Fibroblast of skin of back (primary cell): ENCODE measurements around the gene SFXN3.

ENCODE experiments used
- DNase-seq: peaks from one replicate; pipeline ENCODE4 v3.0.0-alpha.2; 2013

SFXN3 gene

DNA sequence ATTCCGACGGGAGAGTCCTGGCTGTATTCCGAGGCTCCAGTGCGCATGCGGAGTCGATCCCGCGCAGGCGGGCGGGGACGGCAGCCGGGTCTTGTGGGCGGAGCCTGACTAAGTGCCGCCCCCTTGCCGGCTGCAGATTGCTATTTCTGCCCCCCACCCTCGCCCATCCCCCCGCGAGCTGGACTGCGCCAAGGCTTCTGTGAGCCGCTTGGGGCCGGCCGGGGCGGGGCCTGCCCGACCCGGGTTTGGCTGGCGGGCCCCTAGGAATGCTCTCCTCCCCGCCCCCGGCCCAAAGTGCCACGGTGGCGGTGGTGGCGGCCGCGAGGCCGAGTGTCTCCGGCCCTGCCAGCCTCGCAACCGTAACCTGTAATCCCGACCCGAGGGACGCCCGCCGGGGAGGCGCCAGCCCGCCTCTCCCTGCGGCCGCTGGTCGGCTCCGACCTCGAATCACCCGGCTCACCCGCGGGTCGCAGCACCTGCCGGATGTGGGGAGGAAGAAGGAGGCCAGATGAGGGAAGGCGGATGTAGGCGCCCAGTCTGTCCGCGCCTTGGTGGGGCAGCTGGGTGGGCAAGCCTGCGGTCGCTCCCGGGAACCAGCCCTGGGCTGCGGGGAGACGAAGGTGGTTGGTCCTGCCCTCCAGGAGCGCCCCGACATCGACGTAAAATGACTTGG lies 30.1 kb downstream of the SFXN3 start:
- peak; percentile 93 for DNase-seq

DNA sequence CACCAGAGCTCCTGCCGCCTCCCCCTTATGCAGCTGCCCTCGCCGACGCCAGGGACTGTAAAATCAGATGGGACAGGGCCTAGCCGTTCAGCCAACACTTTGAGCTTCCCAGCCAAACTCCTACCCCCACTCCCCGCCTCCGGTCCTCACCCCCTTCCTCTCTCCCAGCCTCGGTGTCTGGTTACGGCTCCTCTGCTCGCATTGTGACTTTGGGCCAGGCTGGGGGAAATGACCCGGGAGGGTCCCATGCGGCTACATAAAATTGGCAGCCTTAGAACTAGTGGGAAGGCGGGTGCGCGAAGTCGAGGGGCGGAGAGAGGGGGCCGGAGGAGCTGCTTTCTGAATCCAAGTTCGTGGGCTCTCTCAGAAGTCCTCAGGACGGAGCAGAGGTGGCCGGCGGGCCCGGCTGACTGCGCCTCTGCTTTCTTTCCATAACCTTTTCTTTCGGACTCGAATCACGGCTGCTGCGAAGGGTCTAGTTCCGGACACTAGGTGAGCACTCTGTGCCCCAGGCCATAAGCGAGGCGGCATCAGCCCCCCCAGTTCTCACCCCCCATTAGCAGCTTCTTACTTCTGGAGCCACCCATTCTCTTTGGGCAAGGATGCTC lies 30.7 kb downstream of the SFXN3 start, which contains the start of gene KAZALD1:
KAZALD1 (plus strand) TSS at position 366 of the 608 bp plus-strand sequence. CDS start 604 bp downstream, outside the sequence.
- peak; percentile 76 for DNase-seq

DNA sequence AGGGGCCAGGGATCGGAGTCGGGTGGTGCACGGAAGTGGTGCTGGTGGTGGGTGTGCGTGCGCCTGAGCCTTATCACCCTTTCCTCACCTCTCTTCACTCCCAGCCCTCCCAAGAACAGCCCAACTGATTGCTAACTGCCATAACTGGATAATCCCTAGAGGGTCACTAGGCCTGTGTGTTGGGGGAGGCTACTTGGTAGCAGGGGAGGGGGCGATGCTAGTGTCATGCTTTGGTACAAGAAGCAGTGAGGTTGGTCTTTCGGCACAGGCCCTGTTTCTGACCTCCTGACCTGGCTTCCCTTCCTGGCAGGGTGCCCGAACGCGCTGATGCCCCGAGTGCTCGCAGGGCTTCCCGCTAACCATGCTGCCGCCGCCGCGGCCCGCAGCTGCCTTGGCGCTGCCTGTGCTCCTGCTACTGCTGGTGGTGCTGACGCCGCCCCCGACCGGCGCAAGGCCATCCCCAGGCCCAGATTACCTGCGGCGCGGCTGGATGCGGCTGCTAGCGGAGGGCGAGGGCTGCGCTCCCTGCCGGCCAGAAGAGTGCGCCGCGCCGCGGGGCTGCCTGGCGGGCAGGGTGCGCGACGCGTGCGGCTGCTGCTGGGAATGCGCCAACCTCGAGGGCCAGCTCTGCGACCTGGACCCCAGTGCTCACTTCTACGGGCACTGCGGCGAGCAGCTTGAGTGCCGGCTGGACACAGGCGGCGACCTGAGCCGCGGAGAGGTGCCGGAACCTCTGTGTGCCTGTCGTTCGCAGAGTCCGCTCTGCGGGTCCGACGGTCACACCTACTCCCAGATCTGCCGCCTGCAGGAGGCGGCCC lies 31.4 kb downstream of the SFXN3 start:
- peak; percentile 54 for DNase-seq

DNA sequence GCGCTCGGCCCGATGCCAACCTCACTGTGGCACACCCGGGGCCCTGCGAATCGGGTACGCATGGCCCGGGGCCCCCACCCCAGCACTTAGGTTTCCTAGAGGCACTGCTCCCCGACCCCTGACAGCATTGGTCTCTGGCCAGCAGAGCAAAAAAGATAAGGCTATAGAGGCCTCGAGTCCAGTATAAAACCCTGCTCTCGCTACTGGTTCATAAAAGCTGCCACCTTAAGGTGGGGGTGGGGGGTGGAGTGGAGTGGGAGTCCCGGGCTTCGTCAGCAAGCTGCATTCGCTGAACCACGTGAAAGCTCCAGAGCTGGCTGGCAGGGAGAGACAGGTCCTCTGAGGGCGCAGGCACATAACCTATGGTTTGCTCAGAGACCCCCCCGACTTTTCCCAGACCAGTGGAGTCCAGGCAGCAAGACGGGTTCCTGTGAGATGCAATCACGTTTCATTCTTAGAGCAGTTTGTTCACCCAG lies 32.1 kb downstream of the SFXN3 start:
- no peak for DNase-seq

DNA sequence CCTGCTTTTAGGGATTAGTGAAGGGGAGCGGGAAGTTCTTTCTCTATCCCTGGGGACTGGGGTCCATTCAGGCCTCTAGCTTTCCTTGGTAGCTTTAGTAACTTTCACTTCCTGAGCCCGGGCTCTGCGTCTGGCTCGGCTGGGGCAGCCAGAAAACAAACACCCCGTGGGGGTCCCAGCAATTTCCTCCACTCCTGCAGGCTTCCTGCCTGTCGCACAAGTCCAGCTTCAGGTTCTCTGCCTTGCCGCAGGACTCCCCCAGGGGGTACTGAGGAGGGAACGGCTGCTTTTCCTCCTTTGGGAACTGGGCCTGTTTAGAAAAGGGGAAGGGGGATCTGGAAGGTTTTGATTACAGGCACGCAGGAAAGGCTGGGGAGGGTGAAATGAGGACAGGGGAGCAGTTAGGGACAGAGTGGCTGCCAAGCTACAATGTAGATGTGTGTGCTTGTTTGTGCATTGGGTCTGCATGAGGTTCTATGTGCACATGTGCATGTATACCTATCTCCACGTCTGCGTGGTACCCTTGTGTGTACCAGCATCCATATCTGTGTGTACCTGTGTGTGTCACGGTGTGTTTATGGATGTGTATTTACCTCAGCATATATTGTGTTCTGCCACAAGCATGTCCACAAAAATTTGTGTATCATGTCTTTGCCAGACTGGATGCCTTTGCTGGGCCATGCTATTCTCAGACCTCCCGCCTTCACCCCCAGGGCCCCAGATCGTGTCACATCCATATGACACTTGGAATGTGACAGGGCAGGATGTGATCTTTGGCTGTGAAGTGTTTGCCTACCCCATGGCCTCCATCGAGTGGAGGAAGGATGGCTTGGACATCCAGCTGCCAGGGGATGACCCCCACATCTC lies 32.7 kb downstream of the SFXN3 start:
- DNase-seq, result no peak

DNA sequence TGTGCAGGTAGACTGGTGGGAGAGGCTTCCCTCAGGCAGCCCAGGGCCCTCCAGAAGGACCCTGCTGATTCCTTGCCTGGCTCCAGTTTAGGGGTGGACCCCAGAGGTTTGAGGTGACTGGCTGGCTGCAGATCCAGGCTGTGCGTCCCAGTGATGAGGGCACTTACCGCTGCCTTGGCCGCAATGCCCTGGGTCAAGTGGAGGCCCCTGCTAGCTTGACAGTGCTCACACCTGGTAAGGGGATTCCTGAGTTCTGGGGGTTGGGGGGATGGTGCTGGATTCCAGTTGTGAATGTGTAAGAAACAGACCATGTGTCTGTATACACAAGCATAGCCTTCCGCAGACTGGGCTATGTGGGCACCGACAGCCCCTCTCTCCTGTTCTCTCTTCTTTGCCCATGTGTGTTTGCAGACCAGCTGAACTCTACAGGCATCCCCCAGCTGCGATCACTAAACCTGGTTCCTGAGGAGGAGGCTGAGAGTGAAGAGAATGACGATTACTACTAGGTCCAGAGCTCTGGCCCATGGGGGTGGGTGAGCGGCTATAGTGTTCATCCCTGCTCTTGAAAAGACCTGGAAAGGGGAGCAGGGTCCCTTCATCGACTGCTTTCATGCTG lies 33.5 kb downstream of the SFXN3 start:
- no peak for DNase-seq

DNA sequence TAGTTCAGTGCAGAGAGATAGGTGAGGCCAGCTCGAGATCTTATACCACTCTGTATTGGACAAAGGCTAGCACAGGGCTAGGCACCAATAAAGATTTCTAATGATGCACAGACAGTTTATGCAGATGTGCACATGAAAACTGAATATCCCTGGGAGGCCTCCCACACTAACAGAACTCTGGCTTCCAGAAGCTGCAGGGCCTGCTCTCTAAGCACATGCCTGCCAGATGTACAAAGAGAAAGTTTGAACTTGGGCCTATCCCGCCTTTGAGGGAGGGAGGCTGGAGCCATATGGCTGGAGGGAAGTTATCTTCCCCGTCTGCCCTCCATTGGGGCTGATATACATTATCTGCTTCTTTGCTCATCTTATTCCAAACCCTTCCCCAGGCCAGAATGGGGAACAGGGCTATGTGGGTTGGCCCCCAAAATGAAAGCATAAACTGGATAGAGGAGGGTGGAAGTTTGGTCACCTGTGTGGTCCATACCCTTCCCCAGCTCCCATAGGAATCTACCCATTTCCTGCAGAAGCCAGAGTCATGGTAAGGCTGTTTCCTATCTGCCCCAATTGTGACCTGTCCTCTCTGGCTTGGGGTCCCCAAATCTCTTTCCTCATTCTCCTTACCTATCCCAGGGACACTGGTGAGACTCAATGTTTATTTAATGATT lies 34.6 kb downstream of the SFXN3 start:
- no peak for DNase-seq

DNA sequence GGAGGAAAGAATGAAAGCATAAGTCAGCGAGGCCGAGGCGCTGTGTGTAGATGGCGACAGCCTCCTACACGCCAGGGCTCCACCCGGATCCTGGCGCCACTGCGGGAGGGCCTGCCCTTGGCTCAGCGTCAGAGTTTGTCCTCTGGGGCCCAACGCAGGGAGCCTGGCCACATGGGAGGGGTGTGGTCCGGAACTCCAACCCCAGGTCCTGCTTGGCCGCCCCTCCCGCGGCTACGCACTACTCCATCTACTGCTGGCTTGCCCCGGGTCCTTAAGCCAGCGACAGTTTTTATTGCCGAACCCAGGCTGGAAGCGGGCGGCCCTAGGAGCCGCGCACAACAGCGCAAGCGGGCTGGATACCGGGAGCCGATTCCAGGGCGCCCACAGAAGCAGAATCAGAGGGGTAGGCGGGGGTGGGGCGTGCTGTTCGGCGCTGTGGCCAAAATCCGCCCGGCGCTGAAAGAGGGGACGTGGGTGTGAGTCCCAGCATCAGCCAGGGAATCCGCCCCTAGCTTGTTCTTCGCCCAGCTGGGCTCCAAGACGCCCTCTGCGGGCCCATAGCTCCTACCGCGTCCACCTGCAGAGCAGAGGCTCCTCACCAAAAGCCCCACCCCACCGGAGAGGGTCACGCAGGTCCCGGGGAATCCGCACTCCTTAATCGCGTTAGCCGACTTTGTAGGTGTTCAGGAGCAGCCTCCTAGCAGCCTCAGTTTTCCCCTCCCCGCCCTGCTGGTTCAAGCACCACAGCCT lies 35.3 kb downstream of the SFXN3 start:
- DNase-seq, result peak; percentile 73

DNA sequence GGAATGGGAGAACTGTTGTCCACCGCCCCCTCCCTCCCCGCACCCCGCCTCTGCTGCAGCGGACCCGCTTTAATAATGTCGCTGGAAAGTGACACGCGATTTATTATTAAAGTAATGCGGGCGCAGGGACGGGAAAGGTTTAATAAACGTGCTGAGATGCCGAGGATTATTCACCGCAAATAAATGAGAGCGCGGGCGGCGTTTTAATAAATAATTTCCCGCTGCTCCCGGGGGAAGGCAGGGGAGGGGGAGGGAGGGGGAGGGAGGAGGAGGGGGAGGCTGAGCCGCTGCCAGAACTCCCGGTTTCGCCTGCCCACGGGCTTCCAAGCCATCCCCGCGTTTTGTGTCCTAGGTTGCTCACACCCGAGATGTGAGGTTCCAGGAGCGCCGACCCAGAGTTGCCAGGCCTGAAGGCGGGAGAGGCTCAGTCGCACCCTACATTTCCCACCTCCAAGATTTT lies 35.9 kb downstream of the SFXN3 start:
- DNase-seq, result no peak

DNA sequence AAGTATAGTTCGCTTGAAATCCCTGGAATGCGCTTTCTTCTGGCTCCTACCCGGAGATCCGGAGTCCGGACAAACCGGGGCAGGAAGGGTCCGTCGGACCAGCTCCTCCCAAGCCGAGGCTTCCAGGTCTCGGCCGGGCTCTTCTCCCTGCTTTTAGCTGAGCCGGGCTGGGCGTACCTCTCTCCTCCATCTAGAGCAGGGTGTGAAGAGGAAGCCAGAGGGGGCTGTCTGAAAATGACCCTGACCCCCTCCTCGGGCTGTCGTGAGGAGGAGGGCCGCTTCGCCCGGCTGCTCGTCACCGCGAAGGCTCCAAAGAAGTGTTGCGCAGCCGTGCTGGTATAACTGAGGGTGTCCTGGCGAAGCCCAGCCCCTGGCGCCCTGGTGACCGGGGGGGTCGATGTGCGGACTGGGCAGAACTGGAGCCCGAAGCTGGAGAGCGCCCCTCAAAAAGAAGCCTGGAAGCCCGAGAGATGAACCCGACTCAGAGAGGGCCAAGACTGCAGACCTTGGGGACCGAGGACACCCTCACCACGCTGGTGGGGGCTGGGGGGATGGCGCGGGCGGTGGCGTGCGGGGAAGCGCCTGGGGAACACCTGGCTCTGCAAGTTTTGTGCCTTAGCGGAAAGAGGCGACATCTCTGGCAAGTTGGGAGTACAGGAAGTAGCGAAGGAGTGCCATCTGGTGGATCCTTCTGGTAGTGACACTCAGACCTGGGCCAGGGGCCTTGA lies 36.5 kb downstream of the SFXN3 start:
- peak; percentile 80 for DNase-seq

DNA sequence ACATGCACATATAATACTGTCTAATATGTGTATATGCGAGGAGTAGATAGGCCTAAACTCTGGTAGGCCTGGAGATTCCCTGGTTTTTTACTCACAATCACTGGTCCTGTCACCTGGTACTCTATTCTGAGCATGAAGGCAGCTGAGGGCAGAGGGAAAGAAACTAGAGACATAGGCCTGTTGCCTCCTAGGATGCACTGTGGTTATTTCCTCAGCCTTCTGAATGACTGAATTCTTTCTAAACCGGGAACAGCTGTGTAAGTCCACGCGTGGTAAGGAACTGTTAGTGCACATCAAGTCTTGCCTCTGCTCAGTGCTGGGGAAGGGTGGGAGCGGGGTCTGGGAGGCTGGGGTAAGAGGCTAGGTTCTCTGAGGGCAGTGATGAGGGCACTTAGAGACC lies 38.4 kb downstream of the SFXN3 start:
- DNase-seq, result no peak

DNA sequence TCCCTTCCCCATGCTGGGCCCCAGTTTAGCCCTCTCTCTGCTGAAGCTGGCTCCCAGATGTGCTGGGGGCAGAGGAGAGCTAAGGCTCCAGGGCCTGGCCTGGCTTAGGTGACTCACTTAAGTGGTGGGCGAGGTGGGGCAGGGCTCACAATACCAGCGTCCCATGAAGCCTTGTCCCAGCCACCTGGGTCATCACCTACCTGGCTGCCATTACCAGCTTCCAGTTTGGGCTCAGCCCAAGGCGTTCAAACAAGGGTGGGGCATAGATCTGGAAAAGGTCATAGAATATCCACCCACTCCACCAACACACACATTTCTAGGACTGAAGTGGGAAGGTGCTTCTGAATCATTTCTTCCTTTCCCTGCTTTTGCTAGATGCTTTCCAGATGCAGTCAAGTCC lies 39.1 kb downstream of the SFXN3 start:
- DNase-seq, result no peak

DNA sequence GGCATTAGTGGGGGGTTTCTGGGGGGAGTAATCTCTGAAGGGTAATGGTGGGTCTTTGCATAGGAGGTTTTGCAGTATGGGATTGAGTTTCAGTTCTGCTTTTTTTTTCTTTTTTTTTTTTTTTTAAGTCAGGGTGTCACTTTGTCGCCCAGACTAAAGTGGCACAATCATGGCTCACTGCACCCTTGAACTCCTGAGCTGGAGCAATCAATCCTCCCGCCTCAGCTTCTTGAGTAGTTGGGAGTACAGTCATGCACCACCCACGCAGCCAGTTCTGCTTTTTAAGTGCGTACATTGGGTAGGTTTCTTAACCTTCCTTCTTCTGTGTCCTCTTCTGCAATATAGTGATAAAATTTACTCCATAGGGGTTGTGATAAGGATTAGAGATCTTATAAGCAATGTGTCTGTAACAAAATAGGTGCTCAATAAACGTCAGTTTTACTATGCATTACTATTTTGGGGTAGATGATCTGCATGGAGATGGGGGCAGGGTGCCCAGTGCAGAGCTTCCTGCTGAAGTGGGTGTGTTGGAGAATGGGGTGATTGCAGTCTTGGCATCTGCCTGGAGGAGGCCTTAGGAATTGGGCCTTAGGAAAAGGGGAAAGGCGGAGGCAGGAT lies 40.3 kb downstream of the SFXN3 start:
- DNase-seq, result no peak

DNA sequence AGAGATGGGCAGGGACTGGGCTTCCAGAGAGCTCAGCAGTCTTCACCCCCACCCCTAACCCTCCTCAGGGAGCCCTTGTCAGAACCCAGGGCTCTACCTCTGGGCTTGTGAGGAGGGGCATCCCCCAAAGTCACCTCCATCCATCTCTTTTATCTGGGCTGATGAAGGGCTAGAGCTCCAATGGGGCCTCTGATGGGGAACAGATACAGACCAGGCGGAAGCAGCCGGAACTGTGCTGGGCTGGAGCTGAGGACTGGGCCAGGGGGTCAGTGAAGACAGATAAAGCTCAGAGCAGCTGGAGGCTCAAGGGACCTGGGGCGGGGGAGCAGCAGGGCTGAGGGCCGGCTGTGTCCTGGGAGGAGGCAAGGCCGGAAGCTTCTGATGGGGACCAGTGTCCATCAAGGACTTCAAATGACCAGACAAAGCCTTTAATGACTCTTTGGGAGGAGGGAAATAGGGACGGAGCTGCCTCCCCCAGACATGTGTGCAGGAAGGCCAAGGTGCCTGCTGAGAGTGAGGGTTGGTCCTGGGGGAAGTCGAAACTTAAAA lies 40.9 kb downstream of the SFXN3 start:
- DNase-seq, result no peak

DNA sequence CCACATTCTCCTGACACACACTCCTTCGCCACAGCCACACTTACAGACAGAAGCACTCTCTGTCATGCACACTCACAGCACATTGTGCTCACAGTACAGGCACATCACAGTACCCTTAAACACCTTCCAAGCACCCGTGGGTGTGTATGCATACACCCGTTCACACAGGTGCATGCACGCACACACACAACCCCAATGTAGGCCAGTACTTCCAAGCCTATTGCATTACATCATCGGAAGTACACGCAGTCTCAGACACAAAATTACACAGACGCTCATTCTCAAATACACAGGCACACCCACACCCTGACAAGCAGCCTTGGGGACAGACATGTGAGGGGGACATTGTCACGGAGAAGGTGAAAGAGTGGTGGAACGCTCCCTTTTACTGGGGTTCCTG lies 41.9 kb downstream of the SFXN3 start:
- DNase-seq, result no peak

DNA sequence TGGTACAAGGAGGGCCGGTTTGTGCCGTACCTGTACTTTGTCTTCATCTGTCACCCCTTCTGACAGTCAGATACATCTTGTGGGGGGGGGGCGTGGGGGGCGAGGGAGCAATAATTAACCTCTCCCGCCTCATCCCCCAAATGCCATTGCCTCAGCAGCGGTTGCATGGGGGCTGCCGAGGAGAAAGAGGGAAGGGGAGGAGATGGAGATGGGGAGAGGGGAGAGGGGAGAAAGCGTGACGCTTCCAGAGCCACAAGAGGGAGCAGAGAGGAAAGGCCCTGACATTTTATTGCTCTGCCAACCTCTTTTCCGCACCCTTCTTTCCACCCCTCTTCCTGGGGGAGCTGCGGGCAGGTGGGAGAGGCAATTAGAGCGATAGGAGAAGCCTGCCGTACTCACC lies 42.6 kb downstream of the SFXN3 start:
- no peak for DNase-seq

DNA sequence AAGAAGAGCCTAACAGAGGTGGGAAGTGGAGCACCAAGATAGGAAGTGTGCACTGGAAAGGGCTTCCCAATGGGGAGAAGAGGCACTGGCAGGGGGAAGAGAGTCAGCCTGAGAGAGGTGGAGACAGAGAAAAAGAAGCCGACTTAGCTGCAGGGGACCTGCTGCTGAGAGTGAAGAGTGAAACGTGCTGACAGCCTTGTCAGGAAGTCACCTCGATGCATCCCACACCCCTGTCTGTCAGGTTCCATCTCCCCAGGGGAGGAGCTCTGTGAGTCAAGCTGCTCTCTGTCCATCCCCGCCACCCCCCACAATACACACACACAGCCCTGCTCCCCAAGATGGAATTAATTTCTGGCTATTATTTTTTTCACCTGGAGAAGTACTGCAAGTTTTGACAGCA lies 44.7 kb downstream of the SFXN3 start:
- no peak for DNase-seq

DNA sequence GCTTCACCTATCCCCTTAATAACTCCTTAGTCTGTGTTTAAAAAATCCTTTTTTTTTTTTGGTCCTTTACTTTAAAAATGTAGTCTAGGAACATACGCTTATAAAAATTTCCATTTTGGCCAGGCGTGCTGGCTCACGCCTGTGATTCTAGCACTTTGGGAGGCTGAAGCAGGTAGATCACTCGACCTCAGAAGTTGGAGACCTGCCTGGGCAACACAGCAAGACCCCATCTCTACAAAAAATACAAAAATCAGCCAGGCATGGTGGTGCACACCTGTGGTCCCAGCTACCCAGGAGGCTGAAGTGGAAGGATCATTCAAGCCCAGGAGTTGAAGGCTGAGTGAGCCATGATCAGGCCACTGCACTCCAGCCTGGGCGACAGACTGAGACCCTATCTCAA lies 45.6 kb downstream of the SFXN3 start:
- no peak for DNase-seq

DNA sequence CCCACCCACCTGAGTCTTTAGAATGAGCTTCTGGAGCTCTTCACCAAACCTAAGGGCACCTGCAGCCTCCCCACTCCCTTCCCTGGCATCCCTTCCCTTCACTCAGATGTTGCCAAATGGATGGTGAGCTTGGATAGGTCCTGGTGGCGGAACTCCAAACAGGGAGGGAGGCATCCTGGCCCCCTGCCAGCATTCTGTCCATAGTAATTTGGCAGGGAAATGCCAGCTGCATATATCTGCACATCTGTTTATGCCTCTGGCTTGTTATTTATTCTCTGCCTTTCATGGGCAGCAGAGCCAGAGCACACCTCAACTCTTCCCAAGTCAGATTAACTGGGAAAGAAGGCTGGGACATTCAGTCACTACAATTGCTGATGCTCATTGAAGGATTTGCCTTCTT lies 48.8 kb downstream of the SFXN3 start:
- no peak for DNase-seq
